ENCODE data around the gene PBX3.

GRCh38 chr9:125763394-125763801 lies 16.2 kb downstream of the PBX3 start:
- TF ChIP-seq, protein P1, sequence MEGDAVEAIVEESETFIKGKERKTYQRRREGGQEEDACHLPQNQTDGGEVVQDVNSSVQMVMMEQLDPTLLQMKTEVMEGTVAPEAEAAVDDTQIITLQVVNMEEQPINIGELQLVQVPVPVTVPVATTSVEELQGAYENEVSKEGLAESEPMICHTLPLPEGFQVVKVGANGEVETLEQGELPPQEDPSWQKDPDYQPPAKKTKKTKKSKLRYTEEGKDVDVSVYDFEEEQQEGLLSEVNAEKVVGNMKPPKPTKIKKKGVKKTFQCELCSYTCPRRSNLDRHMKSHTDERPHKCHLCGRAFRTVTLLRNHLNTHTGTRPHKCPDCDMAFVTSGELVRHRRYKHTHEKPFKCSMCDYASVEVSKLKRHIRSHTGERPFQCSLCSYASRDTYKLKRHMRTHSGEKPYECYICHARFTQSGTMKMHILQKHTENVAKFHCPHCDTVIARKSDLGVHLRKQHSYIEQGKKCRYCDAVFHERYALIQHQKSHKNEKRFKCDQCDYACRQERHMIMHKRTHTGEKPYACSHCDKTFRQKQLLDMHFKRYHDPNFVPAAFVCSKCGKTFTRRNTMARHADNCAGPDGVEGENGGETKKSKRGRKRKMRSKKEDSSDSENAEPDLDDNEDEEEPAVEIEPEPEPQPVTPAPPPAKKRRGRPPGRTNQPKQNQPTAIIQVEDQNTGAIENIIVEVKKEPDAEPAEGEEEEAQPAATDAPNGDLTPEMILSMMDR (IDR thresholded peaks at IDR 0.05; ENCODE audit: insufficient read depth, low read length, poor library complexity, severe bottlenecking), result no peak
- no peak for TF ChIP-seq EZH2phosphoT487 (conservative IDR thresholded peaks at IDR 0.05; ENCODE audit: low read length)
